ENCODE data around the gene ZNF416. TPM values are rescaled to one million over a fixed set of nuclear protein-coding genes. Genes with fewer than 3 reads are reported as not detected.

Gene ZNF416
- total RNA-seq, 4 donors from 2014 or later, result 2.0 to 6.0 (median 3.7) TPM

DNA sequence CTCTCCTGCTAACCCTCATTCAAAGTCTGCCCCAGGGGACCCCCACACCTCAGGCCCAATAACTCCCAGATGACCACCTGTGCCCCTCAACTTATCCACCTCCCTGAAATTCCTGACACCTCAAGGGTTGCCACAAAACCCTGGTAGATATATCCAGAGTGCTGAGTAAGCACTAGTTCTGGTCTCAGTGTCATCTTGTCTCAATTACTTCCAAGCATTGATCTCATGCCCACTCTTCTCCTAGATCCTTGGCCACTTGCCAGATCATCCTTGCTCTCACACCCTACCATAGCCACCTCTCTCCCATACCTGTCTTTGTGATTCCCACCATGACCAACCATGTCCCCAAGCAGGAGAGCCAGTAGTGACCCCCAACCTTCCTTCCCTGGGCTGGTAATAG is 2.0 kb downstream of the ZNF416 start:
- TF ChIP-seq, protein P1, sequence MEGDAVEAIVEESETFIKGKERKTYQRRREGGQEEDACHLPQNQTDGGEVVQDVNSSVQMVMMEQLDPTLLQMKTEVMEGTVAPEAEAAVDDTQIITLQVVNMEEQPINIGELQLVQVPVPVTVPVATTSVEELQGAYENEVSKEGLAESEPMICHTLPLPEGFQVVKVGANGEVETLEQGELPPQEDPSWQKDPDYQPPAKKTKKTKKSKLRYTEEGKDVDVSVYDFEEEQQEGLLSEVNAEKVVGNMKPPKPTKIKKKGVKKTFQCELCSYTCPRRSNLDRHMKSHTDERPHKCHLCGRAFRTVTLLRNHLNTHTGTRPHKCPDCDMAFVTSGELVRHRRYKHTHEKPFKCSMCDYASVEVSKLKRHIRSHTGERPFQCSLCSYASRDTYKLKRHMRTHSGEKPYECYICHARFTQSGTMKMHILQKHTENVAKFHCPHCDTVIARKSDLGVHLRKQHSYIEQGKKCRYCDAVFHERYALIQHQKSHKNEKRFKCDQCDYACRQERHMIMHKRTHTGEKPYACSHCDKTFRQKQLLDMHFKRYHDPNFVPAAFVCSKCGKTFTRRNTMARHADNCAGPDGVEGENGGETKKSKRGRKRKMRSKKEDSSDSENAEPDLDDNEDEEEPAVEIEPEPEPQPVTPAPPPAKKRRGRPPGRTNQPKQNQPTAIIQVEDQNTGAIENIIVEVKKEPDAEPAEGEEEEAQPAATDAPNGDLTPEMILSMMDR (IDR thresholded peaks at IDR 0.05), result no peak
- DNase-seq (ENCODE audit: low spot score), result no peak
- ATAC-seq (ENCODE audit: low FRiP score), result no peak

DNA sequence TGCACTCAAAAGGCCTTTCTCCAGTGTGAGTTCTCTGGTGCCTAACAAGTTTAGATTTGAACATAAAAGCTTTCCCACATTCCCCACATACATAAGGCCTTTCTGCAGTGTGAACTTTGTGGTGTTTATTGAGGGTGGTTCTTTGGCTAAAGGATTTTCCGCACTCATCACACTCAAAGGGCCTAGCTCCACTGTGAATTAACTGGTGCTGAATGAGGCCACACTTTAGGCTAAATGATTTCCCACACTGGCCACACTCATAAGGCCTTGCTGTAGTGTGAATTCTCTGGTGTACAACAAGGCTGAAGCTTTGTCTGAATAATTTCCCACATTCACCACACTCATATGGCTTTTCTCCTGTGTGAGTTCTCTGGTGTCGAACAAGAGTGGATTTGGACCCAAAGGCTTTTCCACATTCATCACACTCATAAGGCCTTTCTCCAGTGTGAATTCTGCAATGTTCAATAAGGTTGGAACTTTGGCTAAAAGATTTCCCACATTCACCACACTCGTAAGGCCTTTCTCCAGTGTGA is 6.2 kb downstream of the ZNF416 start:
- no peak for DNase-seq (ENCODE audit: low spot score)
- no peak for ATAC-seq (ENCODE audit: low FRiP score)
- TF ChIP-seq, protein P1 (IDR thresholded peaks at IDR 0.05), result no peak

DNA sequence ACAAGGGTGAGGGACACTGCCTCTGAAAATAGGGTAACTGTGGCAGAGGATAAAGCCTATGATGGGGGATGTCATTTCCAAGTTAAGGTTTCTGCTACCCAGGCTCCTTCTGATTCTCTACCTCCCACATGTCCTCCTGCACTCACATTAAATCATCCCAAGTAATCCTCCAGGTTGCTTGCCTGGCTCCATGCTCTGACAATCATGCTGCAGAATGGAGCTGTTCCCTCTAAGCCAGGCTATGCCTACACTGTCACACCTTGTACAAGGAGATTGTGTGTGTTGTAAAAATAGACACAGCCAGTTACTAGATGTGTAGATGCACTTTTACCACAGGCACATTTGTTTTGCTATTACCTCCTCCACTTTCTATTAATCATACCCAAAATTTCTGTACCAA is 8.0 kb downstream of the ZNF416 start:
- ATAC-seq (ENCODE audit: low FRiP score) (no peak), DNase-seq (ENCODE audit: low spot score) (no peak)
- TF ChIP-seq, protein P1 (IDR thresholded peaks at IDR 0.05), result no peak

DNA sequence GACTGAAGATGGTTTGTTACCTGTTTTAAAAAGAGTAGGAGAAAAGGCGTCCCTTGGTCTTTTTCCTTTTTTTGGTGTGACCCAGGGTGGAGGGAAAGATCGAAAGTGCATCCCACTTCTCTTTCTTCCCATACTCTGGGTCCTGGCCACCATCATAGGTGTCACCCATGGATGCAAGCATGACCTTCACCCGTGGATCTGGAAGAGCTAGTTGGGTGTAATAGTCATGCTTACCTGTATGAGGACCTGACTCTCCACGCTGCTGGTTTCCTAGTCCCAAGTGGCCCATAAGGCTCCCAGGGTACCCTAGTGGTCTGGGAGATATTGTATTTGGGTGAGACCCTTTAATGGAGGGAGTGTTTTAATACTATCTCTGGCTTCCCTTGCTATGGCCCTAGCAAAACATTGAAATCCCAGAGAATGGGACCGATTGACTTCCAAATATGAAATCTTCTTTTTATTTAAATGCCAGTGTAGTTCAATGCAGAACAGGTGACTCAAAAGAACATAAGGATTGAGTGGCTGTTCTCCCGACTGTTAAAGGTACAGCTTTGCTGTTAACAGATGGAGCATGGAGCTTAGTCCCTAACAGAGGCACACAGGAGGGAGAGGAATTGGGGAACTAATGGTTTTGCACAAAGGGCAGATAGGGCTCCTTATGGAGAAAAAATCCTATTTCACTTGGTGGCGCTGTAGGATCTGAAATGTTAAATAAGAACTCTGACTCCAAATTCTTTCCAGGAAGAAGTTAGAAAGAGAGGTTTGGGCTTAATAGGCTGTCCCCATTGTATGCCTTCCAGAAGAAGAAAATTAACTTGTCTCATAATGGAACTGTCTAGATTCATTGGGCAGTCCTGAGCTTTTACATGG is 12.1 kb downstream of the ZNF416 start:
- TF ChIP-seq, protein P1 (IDR thresholded peaks at IDR 0.05), result no peak
- no peak for DNase-seq (ENCODE audit: low spot score)
- ATAC-seq (ENCODE audit: low FRiP score), result no peak

DNA sequence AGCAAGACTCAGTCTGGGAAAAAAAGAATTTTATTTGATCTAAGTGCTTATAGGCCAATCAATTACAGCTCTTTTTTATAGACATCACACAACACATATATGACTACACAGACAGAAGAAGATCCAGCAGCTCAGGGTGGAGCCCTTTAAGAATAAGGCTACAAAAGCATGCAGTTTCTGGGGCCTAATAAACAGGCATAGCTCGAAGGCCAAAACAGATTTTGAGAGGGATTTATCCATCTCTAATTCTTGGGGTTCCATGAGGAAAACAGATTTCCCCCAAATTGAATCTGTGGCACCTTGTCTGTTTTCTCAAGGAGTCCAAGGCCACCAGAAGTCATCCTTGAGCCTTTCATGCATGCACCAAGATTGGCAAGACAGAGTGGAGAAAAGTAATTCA is 15.2 kb downstream of the ZNF416 start:
- no peak for ATAC-seq (ENCODE audit: low FRiP score)
- TF ChIP-seq, protein P1 (IDR thresholded peaks at IDR 0.05), result no peak
- no peak for DNase-seq (ENCODE audit: low spot score)

DNA sequence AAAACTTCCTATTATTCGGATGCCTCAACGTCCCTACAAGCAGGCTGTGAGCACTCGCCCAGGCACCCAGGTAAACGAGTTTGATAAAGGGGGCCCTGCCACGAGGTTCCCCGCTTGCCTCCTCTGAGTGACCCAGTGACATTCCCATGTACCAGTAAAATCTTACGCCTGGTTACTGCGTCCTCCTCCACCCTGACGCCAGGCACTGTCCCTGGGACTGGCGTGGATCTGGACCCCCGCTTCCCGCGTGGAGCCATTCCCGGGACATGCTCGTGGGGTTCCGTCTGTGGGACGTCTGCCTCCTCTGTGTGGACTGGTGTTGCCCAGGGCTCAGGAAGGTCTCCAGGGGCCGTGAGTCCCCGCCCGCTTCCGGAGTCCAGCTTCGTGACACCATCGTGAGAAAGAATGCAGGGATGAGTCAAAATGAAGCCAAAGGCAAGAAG is 18.6 kb downstream of the ZNF416 start:
- TF ChIP-seq, protein P1 (IDR thresholded peaks at IDR 0.05), result no peak
- ATAC-seq (ENCODE audit: low FRiP score) (peak; percentile 11), DNase-seq (ENCODE audit: low spot score) (no peak)

Measured in omental fat pad (tissue), 4 donors.